SK-N-MC (cell line): ENCODE data around the gene RTL3.

Experiments
- EZH2 ChIP-seq: fragments of 200-600 bp; sonication (generic); IDR thresholded peaks from one replicate; pipeline ENCODE4 v1.6.1; 2017; ENCODE audit warnings: antibody characterized with exemption
- FOXP2 ChIP-seq: optimal IDR thresholded peaks from 2 replicates; pipeline ENCODE3; 2011; ENCODE audit warnings: mild to moderate bottlenecking, moderate library complexity; ENCODE audit not compliant: insufficient read depth; ENCODE audit errors: extremely low read length, control extremely low read depth
- POLR2AphosphoS5 ChIP-seq: IDR thresholded peaks from 2 replicates; pipeline ENCODE4 v1.6.1; 2012; ENCODE audit warnings: mild to moderate bottlenecking, low read depth, low read length, borderline replicate concordance

DNA sequence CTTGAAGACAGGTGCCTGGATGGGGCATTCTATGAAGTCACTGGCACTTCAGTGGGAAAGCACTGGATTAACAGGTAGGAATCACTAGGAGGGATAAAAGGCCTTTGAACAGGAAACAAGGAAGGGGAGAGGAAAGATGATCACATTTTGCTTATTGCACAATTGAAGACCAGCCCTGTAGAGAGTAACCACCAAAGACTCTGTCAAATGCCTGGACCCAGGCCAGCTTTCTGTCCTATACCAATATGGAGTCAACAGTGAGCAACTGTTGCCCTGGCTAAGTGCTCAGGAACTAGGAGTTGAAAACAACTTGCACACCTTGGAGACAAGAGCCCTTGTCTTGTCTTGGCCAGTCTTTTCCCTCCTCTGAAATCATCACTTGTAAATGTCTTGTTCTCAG is 14.1 kb upstream of the RTL3 start:
- TF ChIP-seq POLR2AphosphoS5, result no peak
- TF ChIP-seq EZH2, result no peak
- TF ChIP-seq FOXP2, result no peak
